ENCODE results near the gene SDK2. TPM values are rescaled to one million over a fixed set of nuclear protein-coding genes. Genes with fewer than 3 reads are reported as not detected.

Gene SDK2
- polyA plus RNA-seq, 3 donors: 0.01 TPM; not detected in 2

GRCh38 chr17:73584987-73585386 is 59.3 kb downstream of the SDK2 start:
- no peaks in the 10 kb centered on the region for H3K4me1 ChIP-seq (ENCODE audit: control insufficient read depth in 1 of 2, insufficient read depth in 2 of 2, low read length in 2 of 2)
- intact Hi-C loops (cut with micrococcal nuclease): no loop called here
- 92% methylated on average over 4 of the region's 5 CpGs for WGBS (ENCODE audit: insufficient coverage)

GRCh38 chr17:73584049-73584448 is 60.2 kb downstream of the SDK2 start:
- Histone ChIP-seq H3K79me2 (ENCODE audit: insufficient read depth, low read length) (no peaks in the 10 kb centered on the region), H2AFZ (ENCODE audit: insufficient read depth, low read depth, low read length, poor library complexity, severe bottlenecking) (no peak overlapping the region), H3K9ac (ENCODE audit: insufficient read depth, low read length, poor library complexity, severe bottlenecking) (no peak overlapping the region), H3K4me2 (replicated peaks; ENCODE audit: extremely low read depth, low read length, poor library complexity, severe bottlenecking) (no peak overlapping the region), H3K27me3 (ENCODE audit: control insufficient read depth in 2 of 2, insufficient read depth in 2 of 2, low read length in 2 of 2) (no peaks in the 10 kb centered on the region), H3K4me3 (replicated peaks in 1 of 3; ENCODE audit: low read depth in 2 of 3, low read length in 3 of 3) (no peak overlapping the region), H3K4me1 (ENCODE audit: control insufficient read depth in 1 of 2, insufficient read depth in 2 of 2, low read length in 2 of 2) (no peaks in the 10 kb centered on the region), H3K36me3 (replicated peaks in 1 of 2; ENCODE audit: control insufficient read depth in 1 of 2, insufficient read depth in 2 of 2, low read length in 2 of 2) (no peaks in the 10 kb centered on the region), H3K9me3 (replicated peaks in 1 of 2; ENCODE audit: control insufficient read depth in 1 of 2, insufficient read depth in 1 of 2, low read length in 2 of 2) (no peaks in the 10 kb centered on the region), H4K20me1 (ENCODE audit: insufficient read depth, low read length) (no peaks in the 10 kb centered on the region), H3K27ac (ENCODE audit: low read depth in 1 of 2, low read length in 2 of 2) (no peak overlapping the region)
- no peak for DNase-seq
- H3K4me1 Mint-ChIP-seq: no peaks in the 10 kb centered on the region
- intact Hi-C loops (cut with micrococcal nuclease): no loop called here
- no peak overlapping the region for H3K27ac Mint-ChIP-seq
- no peak for TF ChIP-seq CTCF (IDR thresholded peaks at IDR 0.05)
- no peaks in the 10 kb centered on the region for H3K36me3 Mint-ChIP-seq
- H3K27me3 Mint-ChIP-seq (ENCODE audit: low read depth in 3 of 3): peaks cover 0 to 4% (median 2%) of the 10 kb centered on the region in 3 donors
- H3K4me3 Mint-ChIP-seq: no peak overlapping the region
- H3K9me3 Mint-ChIP-seq: no peaks in the 10 kb centered on the region
- 93% methylated on average over 8 of the region's 11 CpGs for WGBS (ENCODE audit: insufficient coverage)

More at GRCh38 chr17:73584987-73585386, 59.3 kb downstream of the SDK2 start:
- Mint-ChIP-seq H3K4me1 (no peaks in the 10 kb centered on the region), H3K36me3 (no peaks in the 10 kb centered on the region), H3K9me3 (no peaks in the 10 kb centered on the region), H3K4me3 (no peak overlapping the region), H3K27me3 (ENCODE audit: low read depth in 3 of 3) (peaks cover 0 to 4% (median 3%) of the 10 kb centered on the region in 3 donors), H3K27ac (peak overlapping the region in 1 of 7 donors; percentile 31)
- Histone ChIP-seq H3K27me3 (ENCODE audit: control insufficient read depth in 2 of 2, insufficient read depth in 2 of 2, low read length in 2 of 2) (no peaks in the 10 kb centered on the region), H3K9ac (ENCODE audit: insufficient read depth, low read length, poor library complexity, severe bottlenecking) (no peak overlapping the region), H3K4me3 (replicated peaks in 1 of 3; ENCODE audit: low read depth in 2 of 3, low read length in 3 of 3) (no peak overlapping the region), H3K4me2 (replicated peaks; ENCODE audit: extremely low read depth, low read length, poor library complexity, severe bottlenecking) (no peak overlapping the region), H2AFZ (ENCODE audit: insufficient read depth, low read depth, low read length, poor library complexity, severe bottlenecking) (no peak overlapping the region), H3K27ac (ENCODE audit: low read depth in 1 of 2, low read length in 2 of 2) (no peak overlapping the region), H4K20me1 (ENCODE audit: insufficient read depth, low read length) (no peaks in the 10 kb centered on the region), H3K79me2 (ENCODE audit: insufficient read depth, low read length) (no peaks in the 10 kb centered on the region), H3K9me3 (replicated peaks in 1 of 2; ENCODE audit: control insufficient read depth in 1 of 2, insufficient read depth in 1 of 2, low read length in 2 of 2) (no peaks in the 10 kb centered on the region), H3K36me3 (replicated peaks in 1 of 2; ENCODE audit: control insufficient read depth in 1 of 2, insufficient read depth in 2 of 2, low read length in 2 of 2) (no peaks in the 10 kb centered on the region)
- DNase-seq: no peak
- no peak for TF ChIP-seq CTCF (IDR thresholded peaks at IDR 0.05)
